ENCODE results near the gene APOBEC3C. TPM values are rescaled to one million over a fixed set of nuclear protein-coding genes. Genes with fewer than 3 reads are reported as not detected.

Gene APOBEC3C
- total and polyA plus RNA-seq, 2 of the 4 experiments (the other 2 are of a cell fraction): 6.6 to 32.0 TPM

DNA sequence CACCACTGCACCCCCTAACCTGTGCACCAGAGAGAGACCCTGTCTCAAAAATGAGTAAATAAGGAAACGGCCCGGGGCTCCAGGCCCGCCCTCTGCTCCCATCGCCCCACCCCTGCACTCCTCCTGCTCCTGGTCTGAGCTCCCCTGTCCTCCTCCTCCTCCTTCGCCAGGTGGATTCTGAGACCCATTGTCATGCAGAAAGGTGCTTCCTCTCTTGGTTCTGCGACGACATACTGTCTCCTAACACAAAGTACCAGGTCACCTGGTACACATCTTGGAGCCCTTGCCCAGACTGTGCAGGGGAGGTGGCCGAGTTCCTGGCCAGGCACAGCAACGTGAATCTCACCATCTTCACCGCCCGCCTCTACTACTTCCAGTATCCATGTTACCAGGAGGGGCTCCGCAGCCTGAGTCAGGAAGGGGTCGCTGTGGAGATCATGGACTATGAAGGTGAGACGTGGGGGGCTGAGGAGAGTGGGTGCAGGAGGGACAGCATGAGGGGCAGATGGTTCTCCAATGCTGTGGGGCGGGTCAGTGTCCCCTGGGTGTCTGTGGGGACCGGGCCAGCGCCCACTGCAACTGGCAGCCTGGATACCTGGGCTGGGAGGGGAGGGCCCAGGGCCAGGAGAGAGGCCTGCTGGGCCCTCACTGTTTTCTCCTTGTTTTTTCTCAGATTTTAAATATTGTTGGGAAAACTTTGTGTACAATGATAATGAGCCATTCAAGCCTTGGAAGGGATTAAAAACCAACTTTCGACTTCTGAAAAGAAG lies 3.7 kb downstream of the APOBEC3C start:
- H2BK5ac ChIP-seq (ENCODE audit: low read depth, low read length, poor library complexity, severe bottlenecking): no peak overlapping the region
- no TSS peak for BruUV-seq (replicated peaks)
- H3K27me3 ChIP-seq (ENCODE audit: control insufficient read depth, insufficient read depth, low read length): no peaks in the 10 kb centered on the region
- no peak overlapping the region for H4K5ac ChIP-seq (ENCODE audit: low read depth, low read length)
- no peak overlapping the region for H3K4me2 ChIP-seq (ENCODE audit: low read depth, low read length)
- H3K4me1 ChIP-seq (ENCODE audit: control insufficient read depth, insufficient read depth, low read length): peaks cover 13% of the 10 kb centered on the region
- no peaks in the 10 kb centered on the region for H4K20me1 ChIP-seq (ENCODE audit: insufficient read depth, low read length)
- no peak overlapping the region for H3K14ac ChIP-seq (replicated peaks; ENCODE audit: low read depth, low read length)
- dilution Hi-C loops (cut with HindIII; ENCODE audit: low sequenced_read_pairs, unreplicated experiment) (no loop called here), in situ Hi-C loops (cut with MboI; ENCODE audit: low sequenced_read_pairs) (no loop called here), intact Hi-C loops (cut with micrococcal nuclease) (no loop called here)
- WGBS, 2 experiments (ENCODE audit: extremely low coverage in 2 of 2, insufficient read length in 1 of 2): 73% methylated on average over 7 of the region's 18 CpGs; no CpG with 5 or more reads in 1 of the 2 experiments
- H3K18ac ChIP-seq (ENCODE audit: low read depth, low read length): no peak overlapping the region
- no peak overlapping the region for H3K27ac ChIP-seq (ENCODE audit: insufficient read depth, low read length)
- H2BK20ac ChIP-seq (ENCODE audit: low read depth, low read length): no peak overlapping the region
- H3K9ac ChIP-seq (ENCODE audit: low read depth, low read length): no peak overlapping the region
- H3K23ac ChIP-seq (ENCODE audit: low read depth, low read length): no peak overlapping the region
- no peak overlapping the region for H2BK120ac ChIP-seq (ENCODE audit: low read depth, low read length)
- ChIA-PET POLR2A (ENCODE audit: unreplicated experiment) (no interaction called here), CTCF (no interaction called here)
- ATAC-seq (ENCODE audit: low read depth) (no peak), DNase-seq (no peak)
- H4K8ac ChIP-seq (ENCODE audit: low read depth in 2 of 2, low read length in 2 of 2): no peak overlapping the region
- no peak overlapping the region for H2AK9ac ChIP-seq (replicated peaks; ENCODE audit: low read depth, low read length, poor library complexity)
- H2AFZ ChIP-seq (replicated peaks; ENCODE audit: low read length, poor library complexity): no peak overlapping the region
- H4K91ac ChIP-seq (ENCODE audit: insufficient read depth, low read depth, low read length): no peak overlapping the region
- TF ChIP-seq BHLHE40 (IDR thresholded peaks at IDR 0.05; ENCODE audit: low read depth, low read length): no peak
- TF ChIP-seq SMC3 (IDR thresholded peaks at IDR 0.05; ENCODE audit: low read depth, low read length): no peak
- no peak for TF ChIP-seq FOS (IDR thresholded peaks at IDR 0.05; ENCODE audit: low read depth, low read length)
- TF ChIP-seq, protein P1, sequence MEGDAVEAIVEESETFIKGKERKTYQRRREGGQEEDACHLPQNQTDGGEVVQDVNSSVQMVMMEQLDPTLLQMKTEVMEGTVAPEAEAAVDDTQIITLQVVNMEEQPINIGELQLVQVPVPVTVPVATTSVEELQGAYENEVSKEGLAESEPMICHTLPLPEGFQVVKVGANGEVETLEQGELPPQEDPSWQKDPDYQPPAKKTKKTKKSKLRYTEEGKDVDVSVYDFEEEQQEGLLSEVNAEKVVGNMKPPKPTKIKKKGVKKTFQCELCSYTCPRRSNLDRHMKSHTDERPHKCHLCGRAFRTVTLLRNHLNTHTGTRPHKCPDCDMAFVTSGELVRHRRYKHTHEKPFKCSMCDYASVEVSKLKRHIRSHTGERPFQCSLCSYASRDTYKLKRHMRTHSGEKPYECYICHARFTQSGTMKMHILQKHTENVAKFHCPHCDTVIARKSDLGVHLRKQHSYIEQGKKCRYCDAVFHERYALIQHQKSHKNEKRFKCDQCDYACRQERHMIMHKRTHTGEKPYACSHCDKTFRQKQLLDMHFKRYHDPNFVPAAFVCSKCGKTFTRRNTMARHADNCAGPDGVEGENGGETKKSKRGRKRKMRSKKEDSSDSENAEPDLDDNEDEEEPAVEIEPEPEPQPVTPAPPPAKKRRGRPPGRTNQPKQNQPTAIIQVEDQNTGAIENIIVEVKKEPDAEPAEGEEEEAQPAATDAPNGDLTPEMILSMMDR (conservative IDR thresholded peaks at IDR 0.05; ENCODE audit: low read depth, low read length): no peak
- TF ChIP-seq RAD21 (IDR thresholded peaks at IDR 0.05; ENCODE audit: low read length): no peak
- TF ChIP-seq NFE2L2 (IDR thresholded peaks at IDR 0.05; ENCODE audit: low read depth, low read length): no peak
- TF ChIP-seq MAZ (IDR thresholded peaks at IDR 0.05; ENCODE audit: borderline replicate concordance, low read depth, low read length): no peak
- TF ChIP-seq RCOR1 (IDR thresholded peaks at IDR 0.05; ENCODE audit: insufficient replicate concordance, low read length): no peak
- no peak for TF ChIP-seq RFX5 (IDR thresholded peaks at IDR 0.05; ENCODE audit: low read depth, low read length)
- TF ChIP-seq, protein P2, sequence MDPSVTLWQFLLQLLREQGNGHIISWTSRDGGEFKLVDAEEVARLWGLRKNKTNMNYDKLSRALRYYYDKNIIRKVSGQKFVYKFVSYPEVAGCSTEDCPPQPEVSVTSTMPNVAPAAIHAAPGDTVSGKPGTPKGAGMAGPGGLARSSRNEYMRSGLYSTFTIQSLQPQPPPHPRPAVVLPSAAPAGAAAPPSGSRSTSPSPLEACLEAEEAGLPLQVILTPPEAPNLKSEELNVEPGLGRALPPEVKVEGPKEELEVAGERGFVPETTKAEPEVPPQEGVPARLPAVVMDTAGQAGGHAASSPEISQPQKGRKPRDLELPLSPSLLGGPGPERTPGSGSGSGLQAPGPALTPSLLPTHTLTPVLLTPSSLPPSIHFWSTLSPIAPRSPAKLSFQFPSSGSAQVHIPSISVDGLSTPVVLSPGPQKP (IDR thresholded peaks at IDR 0.05; ENCODE audit: borderline replicate concordance, low read depth, low read length): no peak
- TF ChIP-seq CEBPB (IDR thresholded peaks at IDR 0.05; ENCODE audit: low read depth, low read length): no peak
- no peak for TF ChIP-seq POLR2A (IDR thresholded peaks at IDR 0.05; ENCODE audit: low read depth, low read length)
- TF ChIP-seq MAFK (IDR thresholded peaks at IDR 0.05; ENCODE audit: low read depth, low read length): no peak
- TF ChIP-seq, protein P3, sequence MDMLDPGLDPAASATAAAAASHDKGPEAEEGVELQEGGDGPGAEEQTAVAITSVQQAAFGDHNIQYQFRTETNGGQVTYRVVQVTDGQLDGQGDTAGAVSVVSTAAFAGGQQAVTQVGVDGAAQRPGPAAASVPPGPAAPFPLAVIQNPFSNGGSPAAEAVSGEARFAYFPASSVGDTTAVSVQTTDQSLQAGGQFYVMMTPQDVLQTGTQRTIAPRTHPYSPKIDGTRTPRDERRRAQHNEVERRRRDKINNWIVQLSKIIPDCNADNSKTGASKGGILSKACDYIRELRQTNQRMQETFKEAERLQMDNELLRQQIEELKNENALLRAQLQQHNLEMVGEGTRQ (IDR thresholded peaks at IDR 0.05; ENCODE audit: low read depth, low read length): no peak
- no peak for TF ChIP-seq CHD1 (IDR thresholded peaks at IDR 0.05; ENCODE audit: low read depth, low read length)
- H3K9me1 ChIP-seq (ENCODE audit: insufficient read depth, low read length): peaks cover 12% of the 10 kb centered on the region
- H3K79me1 ChIP-seq (ENCODE audit: low read depth in 1 of 2, low read length in 2 of 2): peaks cover 8 to 41% of the 10 kb centered on the region in 2 experiments
- H3K4ac ChIP-seq (ENCODE audit: low read depth, low read length): no peak overlapping the region
- H3K4me3 ChIP-seq (ENCODE audit: insufficient read depth, low read depth, low read length): no peak overlapping the region
- peaks cover 8% of the 10 kb centered on the region; the same call in 1 of the 2 replicates for H3K36me3 ChIP-seq (ENCODE audit: control insufficient read depth, insufficient read depth, low read length)
- H2BK15ac ChIP-seq (ENCODE audit: low read depth, low read length): no peak overlapping the region
- no peak overlapping the region for H2AK5ac ChIP-seq (ENCODE audit: low read depth, low read length)
- no peak overlapping the region for H3K56ac ChIP-seq (ENCODE audit: extremely low read depth, insufficient read depth, low read length)
- no peaks in the 10 kb centered on the region for H3K9me3 ChIP-seq (ENCODE audit: control insufficient read depth, insufficient read depth, low read length)
